Keratinocyte (primary cell): ENCODE measurements around the gene TMEM143. TPM values are rescaled to one million over a fixed set of nuclear protein-coding genes. Genes with fewer than 3 reads are reported as not detected.

ENCODE experiments used
- DNase-seq: peaks from one replicate; pipeline ENCODE4 v3.0.0-alpha.2; 2011; ENCODE audit warnings: low read depth, missing footprints, low spot score
- FAIRE-seq: peaks from 2 replicates; lab custom pipeline; 2011; peaks lifted over from hg19 to GRCh38; lab: Jason Lieb, UNC
- H2AFZ ChIP-seq: 2 replicates; pipeline ENCODE4 v1.6.0; 2012; ENCODE audit warnings: low read length, control low read depth, inconsistent platforms; ENCODE audit not compliant: control insufficient read depth
- H3K27ac ChIP-seq: 2 replicates; pipeline ENCODE4 v1.5.1; 2011; ENCODE audit warnings: low read length; ENCODE audit not compliant: control insufficient read depth, insufficient read depth
- H3K27me3 ChIP-seq: 3 replicates; pipeline ENCODE4 v1.6.0; 2011; ENCODE audit warnings: low read length; ENCODE audit not compliant: control insufficient read depth, insufficient read depth; ENCODE audit errors: extremely low read depth
- H3K36me3 ChIP-seq, 2 experiments: 2 replicates in 1 of 2; 3 replicates in 1 of 2; pipeline ENCODE4 v1.5.1; 2011; ENCODE audit warnings: low read length in 2 of 2, mild to moderate bottlenecking in 1 of 2; ENCODE audit not compliant: control insufficient read depth in 2 of 2, insufficient read depth in 2 of 2; ENCODE audit errors: extremely low read depth in 1 of 2
- H3K4me1 ChIP-seq: 3 replicates; pipeline ENCODE4 v1.5.1; 2011; ENCODE audit warnings: low read length; ENCODE audit not compliant: control insufficient read depth, insufficient read depth; ENCODE audit errors: extremely low read depth
- H3K4me2 ChIP-seq: 3 replicates; pipeline ENCODE4 v1.6.0; 2011; ENCODE audit warnings: low read depth, low read length; ENCODE audit not compliant: control insufficient read depth, insufficient read depth; ENCODE audit errors: extremely low read depth
- H3K4me3 ChIP-seq, 3 experiments: fragments of 200-600 bp in 1 of 3; sonication (generic) in 1 of 3; 2 replicates in 2 of 3; 3 replicates in 1 of 3; pipeline ENCODE4 v1.5.1; 2011 to 2016; ENCODE audit warnings: low read length in 3 of 3, mild to moderate bottlenecking in 3 of 3, control low read depth in 2 of 3, inconsistent platforms in 1 of 3, low read depth in 1 of 3, mixed read lengths in 1 of 3, mixed run types in 1 of 3, moderate library complexity in 1 of 3; ENCODE audit not compliant: control insufficient read depth in 2 of 3, insufficient read depth in 2 of 3; ENCODE audit errors: extremely low read depth in 1 of 3
- H3K79me2 ChIP-seq: 2 replicates; pipeline ENCODE4 v1.6.0; 2012; ENCODE audit warnings: low read length; ENCODE audit not compliant: control insufficient read depth, insufficient read depth
- H3K9ac ChIP-seq: 3 replicates; pipeline ENCODE4 v1.6.0; 2011; ENCODE audit warnings: low read length; ENCODE audit not compliant: control insufficient read depth, insufficient read depth; ENCODE audit errors: extremely low read depth
- H3K9me1 ChIP-seq: 3 replicates; pipeline ENCODE4 v1.6.0; 2011; ENCODE audit warnings: low read length; ENCODE audit not compliant: control insufficient read depth, insufficient read depth; ENCODE audit errors: extremely low read depth
- H3K9me3 ChIP-seq: 2 replicates; pipeline ENCODE4 v1.5.1; 2012; ENCODE audit warnings: low read depth, low read length; ENCODE audit not compliant: control insufficient read depth
- H4K20me1 ChIP-seq: 3 replicates; pipeline ENCODE4 v1.6.0; 2011; ENCODE audit warnings: low read length; ENCODE audit not compliant: control insufficient read depth, insufficient read depth; ENCODE audit errors: extremely low read depth
- CTCF ChIP-seq, 3 experiments: IDR thresholded peaks in 1 of 3; conservative IDR thresholded peaks in 1 of 3; optimal IDR thresholded peaks in 1 of 3; 2 replicates in 2 of 3; 3 replicates in 1 of 3; pipeline versions ENCODE3 to v1.5.1; 2011; ENCODE audit warnings: low read length in 3 of 3, mild to moderate bottlenecking in 3 of 3, moderate library complexity in 2 of 3, control low read depth in 1 of 3, inconsistent platforms in 1 of 3; ENCODE audit not compliant: insufficient read depth in 2 of 3; ENCODE audit errors: extremely low read depth in 1 of 3
- EZH2 ChIP-seq: IDR thresholded peaks from one replicate; pipeline ENCODE4 v1.6.1; 2012; ENCODE audit warnings: inconsistent platforms, mild to moderate bottlenecking, low read length, moderate library complexity
- dilution Hi-C: fragments of 300-500 bp; cut with MboI; formaldehyde crosslinking; loops from one replicate; pipeline ENCODE4 v1.7.0; 2020; ENCODE audit warnings: low sequenced_read_pairs; ENCODE audit not compliant: extremely low pct_ligation_motif_present
- polyA plus RNA-seq, 5 experiments: library from polyadenylated mRNA; depleted of rRNA in 3 of 5; stranded (reverse) in 3 of 5; stranded (forward) in 1 of 5; unstranded in 1 of 5; fragments of >200 nt; gene quantifications; 1 replicate in 1 of 5; 2 replicates in 3 of 5; 3 replicates in 1 of 5; pipeline versions ENCODE4 v1.2.1 to v1.2.3, GENCODE V29; 2011 to 2012; ENCODE audit warnings: missing spikeins in 2 of 5, low read depth in 1 of 5, low replicate concordance in 1 of 5

TMEM143 gene
- polyA plus RNA-seq, 1 donor (not counting 4 experiments of a cell fraction or from before 2014, with no cell fraction given), result 2.9 TPM

- Histone ChIP-seq H3K36me3 (no peaks in the 10 kb centered on the region), H3K9me1 (no peaks in the 10 kb centered on the region), H3K27ac (no peak overlapping the region), H2AFZ (no peak overlapping the region), H3K4me1 (no peaks in the 10 kb centered on the region), H3K9me3 (no peaks in the 10 kb centered on the region), H3K79me2 (no peaks in the 10 kb centered on the region), H3K4me3 (no peak overlapping the region), H3K4me2 (no peak overlapping the region), H3K27me3 (no peaks in the 10 kb centered on the region), H4K20me1 (no peaks in the 10 kb centered on the region), H3K9ac (no peak overlapping the region)
- dilution Hi-C loops, result no loop called here
- no peak for FAIRE-seq
- no peak for DNase-seq
- TF ChIP-seq EZH2, result no peak
- no peak for TF ChIP-seq CTCF (optimal IDR thresholded peaks at IDR 0.05 in 1 of 3, IDR thresholded peaks at IDR 0.05 in 1 of 3, conservative IDR thresholded peaks at IDR 0.05 in 1 of 3; ENCODE audit: extremely low read depth in 1 of 3, insufficient read depth in 2 of 3, low read length in 3 of 3)
These were observed 12.9 kb downstream of the TMEM143 start for GRCh38 chr19:48350856-48351255.

- Histone ChIP-seq H3K36me3 (no peaks in the 10 kb centered on the region), H3K4me2 (no peak overlapping the region), H3K9me1 (no peaks in the 10 kb centered on the region), H3K9me3 (no peaks in the 10 kb centered on the region), H3K4me1 (no peaks in the 10 kb centered on the region), H3K4me3 (no peak overlapping the region), H2AFZ (no peak overlapping the region), H4K20me1 (no peaks in the 10 kb centered on the region), H3K79me2 (no peaks in the 10 kb centered on the region), H3K9ac (no peak overlapping the region), H3K27me3 (no peaks in the 10 kb centered on the region), H3K27ac (no peak overlapping the region)
- dilution Hi-C loops, result no loop called here
- FAIRE-seq (no peak), DNase-seq (no peak)
- TF ChIP-seq EZH2 (no peak), CTCF (optimal IDR thresholded peaks at IDR 0.05 in 1 of 3, IDR thresholded peaks at IDR 0.05 in 1 of 3, conservative IDR thresholded peaks at IDR 0.05 in 1 of 3; ENCODE audit: extremely low read depth in 1 of 3, insufficient read depth in 2 of 3, low read length in 3 of 3) (no peak)
These were observed 15.0 kb downstream of the TMEM143 start for GRCh38 chr19:48348737-48349136.
